Smooth muscle cell (in vitro differentiated cells): ENCODE data around the gene NBPF1. TPM values are rescaled to one million over a fixed set of nuclear protein-coding genes. Genes with fewer than 3 reads are reported as not detected.
A peak's percentile ranks its signal among the peaks of the same experiment; 100 is the strongest.
"Not testable (repeated sequence)": the region's sequence is repeated elsewhere in the genome, so short reads cannot be mapped to it uniquely, and the experiment has no call there.

Source experiments
- DNase-seq: peaks from one replicate; lab custom pipeline; 2025; ENCODE audit not compliant: unreplicated experiment; lab: John Stamatoyannopoulos, UW
- H2AFZ ChIP-seq: fragments of 200-600 bp; sonication (generic); 2 replicates; pipeline ENCODE4 v1.6.0; 2016; ENCODE audit warnings: antibody characterized with exemption, low read depth, mild to moderate bottlenecking
- H3F3A ChIP-seq: fragments of 200-600 bp; sonication (generic); 2 replicates; pipeline ENCODE4 v1.6.0; 2017; ENCODE audit warnings: antibody characterized with exemption, low read depth
- H3K27ac ChIP-seq: fragments of 200-600 bp; sonication (generic); 2 replicates; pipeline ENCODE4 v1.5.1; 2016; ENCODE audit warnings: low read depth, mild to moderate bottlenecking
- H3K27me3 ChIP-seq: fragments of 200-600 bp; sonication (generic); 2 replicates; pipeline ENCODE4 v1.6.1; 2016; ENCODE audit warnings: low read depth, mild to moderate bottlenecking
- H3K36me3 ChIP-seq: fragments of 200-600 bp; sonication (generic); 2 replicates; pipeline ENCODE4 v1.5.1; 2016; ENCODE audit warnings: low read depth
- H3K4me1 ChIP-seq: fragments of 200-600 bp; sonication (generic); 2 replicates; pipeline ENCODE4 v1.5.1; 2016; ENCODE audit warnings: low read depth
- H3K4me2 ChIP-seq: fragments of 200-600 bp; sonication (generic); 2 replicates; pipeline ENCODE4 v1.6.0; 2016; ENCODE audit warnings: mild to moderate bottlenecking
- H3K4me3 ChIP-seq: fragments of 200-600 bp; sonication (generic); 2 replicates; pipeline ENCODE4 v1.5.1; 2016; ENCODE audit warnings: mild to moderate bottlenecking
- H3K79me2 ChIP-seq: fragments of 200-600 bp; sonication (generic); 2 replicates; pipeline ENCODE4 v1.6.0; 2016; ENCODE audit warnings: low read depth, mild to moderate bottlenecking
- H3K9ac ChIP-seq: fragments of 200-600 bp; sonication (generic); 2 replicates; pipeline ENCODE4 v1.6.0; 2016; ENCODE audit warnings: low read depth
- H3K9me3 ChIP-seq: fragments of 200-600 bp; sonication (generic); replicated peaks from 2 replicates; pipeline ENCODE4 v1.5.1; 2016; ENCODE audit warnings: low read depth
- H4K20me1 ChIP-seq: fragments of 200-600 bp; sonication (generic); 2 replicates; pipeline ENCODE4 v1.6.0; 2016; ENCODE audit warnings: low read depth
- whole genome bisulfite sequencing: methylation state at CpG from one replicate; pipeline ENCODE4 v1.1.7; 2016; ENCODE audit warnings: low lambda C conversion rate; 5-methylcytosine and 5-hydroxymethylcytosine counted together
- polyA plus RNA-seq: library from polyadenylated mRNA; unstranded; fragments of >200 nt; fragmentation: Nextera tagmentation; extraction: Ambion mirVana; gene quantifications from 2 replicates; pipeline ENCODE4 v1.2.1, GENCODE V29; 2016
- total RNA-seq: library from RNA; depleted of rRNA; stranded (reverse); fragments of >200 nt; gene quantifications from 2 replicates; pipeline ENCODE4 v1.2.3, GENCODE V29; 2014
- TF ChIP-seq, protein P1 (sequence below): fragments of 200-600 bp; sonication (generic); IDR thresholded peaks from 2 replicates; pipeline ENCODE4 v1.5.1; 2017; ENCODE audit warnings: borderline replicate concordance, mild to moderate bottlenecking, antibody characterized with exemption; ENCODE audit not compliant: insufficient read depth, poor library complexity, severe bottlenecking

The NBPF1 gene
- total and polyA plus RNA-seq, 2 experiments from 2014 or later = 18.1 to 28.7 TPM

GRCh38 chr1:16525769-16526168 is 87.6 kb downstream of the NBPF1 start:
- H3K79me2 ChIP-seq, H3K27ac ChIP-seq: not testable (repeated sequence)

DNA sequence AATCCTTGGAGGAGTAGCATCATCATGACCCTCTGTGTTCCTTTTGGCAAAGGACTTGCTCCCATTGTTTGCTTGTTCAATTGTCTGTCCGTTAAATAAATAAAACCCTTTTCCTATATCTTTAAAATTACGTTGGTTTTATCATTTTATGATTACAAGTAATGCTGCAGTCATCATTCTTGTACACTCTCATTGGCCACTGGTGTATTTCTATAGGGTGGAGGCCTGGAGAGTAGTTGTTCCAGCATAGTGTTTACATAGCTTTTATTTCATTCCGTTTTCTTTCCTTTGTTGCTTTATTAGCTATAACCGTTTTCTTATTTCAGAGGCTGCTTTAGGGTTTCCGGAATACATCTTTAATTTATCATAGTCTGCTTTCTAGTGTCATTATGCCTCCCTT is 91.7 kb downstream of the NBPF1 start:
- not testable (repeated sequence) for H3K79me2 ChIP-seq, H3K9ac ChIP-seq, DNase-seq, H3F3A ChIP-seq, H3K36me3 ChIP-seq, H3K9me3 ChIP-seq, H3K4me3 ChIP-seq, H3K27ac ChIP-seq, H3K4me1 ChIP-seq, H4K20me1 ChIP-seq, H3K27me3 ChIP-seq
- H2AFZ ChIP-seq = peak overlapping the region; percentile 97
- WGBS = 79% methylated on average over 5 of the region's 5 CpGs
- H3K4me2 ChIP-seq = peak overlapping the region; percentile 87

More at GRCh38 chr1:16525769-16526168, 87.6 kb downstream of the NBPF1 start:
- not testable (repeated sequence) for H2AFZ ChIP-seq, DNase-seq, H3K4me2 ChIP-seq, H4K20me1 ChIP-seq, H3K9me3 ChIP-seq, H3K9ac ChIP-seq, H3K36me3 ChIP-seq, H3K4me3 ChIP-seq, H3K4me1 ChIP-seq, H3F3A ChIP-seq, H3K27me3 ChIP-seq

- Histone ChIP-seq H3F3A (peaks cover 5% of the 10 kb centered on the region), H3K4me3 (peak overlapping the region; percentile 44), H3K27ac (no peak overlapping the region), H4K20me1 (no peaks in the 10 kb centered on the region), H3K9me3 (no peaks in the 10 kb centered on the region), H3K36me3 (no peaks in the 10 kb centered on the region), H2AFZ (peak overlapping the region; percentile 97), H3K27me3 (peaks cover 3% of the 10 kb centered on the region), H3K4me2 (peak overlapping the region; percentile 87), H3K79me2 (no peaks in the 10 kb centered on the region), H3K4me1 (peaks cover 6% of the 10 kb centered on the region), H3K9ac (peak overlapping the region; percentile 50)
- WGBS = 8% methylated on average over 12 of the region's 12 CpGs
- TF ChIP-seq, protein P1, sequence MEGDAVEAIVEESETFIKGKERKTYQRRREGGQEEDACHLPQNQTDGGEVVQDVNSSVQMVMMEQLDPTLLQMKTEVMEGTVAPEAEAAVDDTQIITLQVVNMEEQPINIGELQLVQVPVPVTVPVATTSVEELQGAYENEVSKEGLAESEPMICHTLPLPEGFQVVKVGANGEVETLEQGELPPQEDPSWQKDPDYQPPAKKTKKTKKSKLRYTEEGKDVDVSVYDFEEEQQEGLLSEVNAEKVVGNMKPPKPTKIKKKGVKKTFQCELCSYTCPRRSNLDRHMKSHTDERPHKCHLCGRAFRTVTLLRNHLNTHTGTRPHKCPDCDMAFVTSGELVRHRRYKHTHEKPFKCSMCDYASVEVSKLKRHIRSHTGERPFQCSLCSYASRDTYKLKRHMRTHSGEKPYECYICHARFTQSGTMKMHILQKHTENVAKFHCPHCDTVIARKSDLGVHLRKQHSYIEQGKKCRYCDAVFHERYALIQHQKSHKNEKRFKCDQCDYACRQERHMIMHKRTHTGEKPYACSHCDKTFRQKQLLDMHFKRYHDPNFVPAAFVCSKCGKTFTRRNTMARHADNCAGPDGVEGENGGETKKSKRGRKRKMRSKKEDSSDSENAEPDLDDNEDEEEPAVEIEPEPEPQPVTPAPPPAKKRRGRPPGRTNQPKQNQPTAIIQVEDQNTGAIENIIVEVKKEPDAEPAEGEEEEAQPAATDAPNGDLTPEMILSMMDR = no peak
- no peak for DNase-seq
Observed at GRCh38 chr1:16521288-16521583, 92.1 kb downstream of the NBPF1 start.

DNA sequence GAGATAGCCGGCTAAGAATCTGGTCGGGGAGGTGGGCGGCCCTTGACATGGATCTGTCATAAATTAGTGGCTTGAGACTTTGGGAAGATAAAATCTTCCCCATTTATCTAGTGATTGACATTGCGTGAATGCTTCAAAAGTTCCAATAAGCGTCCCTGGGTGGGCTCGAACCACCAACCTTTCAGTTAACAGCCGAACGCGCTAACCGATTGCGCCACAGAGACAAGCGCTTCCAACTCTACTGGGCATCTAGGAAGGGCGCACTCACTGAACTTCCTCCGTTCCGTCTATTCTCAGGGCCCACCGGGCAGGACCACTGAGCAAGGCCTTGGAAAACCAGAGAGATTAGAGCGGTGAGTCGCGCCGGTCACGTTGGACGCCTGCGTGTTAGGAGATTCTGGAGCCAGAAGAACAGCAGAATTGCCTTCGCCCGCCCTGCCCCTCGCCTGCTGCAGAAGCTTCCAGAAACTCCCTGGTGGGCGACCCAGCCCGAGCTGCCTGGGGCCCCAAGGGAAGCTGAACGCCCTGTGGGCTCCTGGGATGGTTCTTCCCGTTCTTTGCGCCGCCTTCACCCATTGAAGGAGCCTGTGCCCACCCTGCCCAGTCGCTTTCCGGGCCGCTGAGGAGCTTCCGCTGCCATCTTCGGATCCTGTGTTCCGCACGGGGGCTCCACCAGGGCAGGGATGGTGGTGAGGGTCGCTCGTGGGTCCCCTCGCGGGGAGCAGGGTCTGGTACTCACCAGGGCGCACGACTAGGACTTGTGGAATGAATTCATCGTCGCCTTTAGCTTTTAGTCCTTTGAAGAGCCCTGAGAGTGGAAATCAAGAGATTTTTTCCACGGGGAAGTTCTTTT is 92.7 kb downstream of the NBPF1 start:
- 5% methylated on average over 48 of the region's 48 CpGs for WGBS
- not testable (repeated sequence) for H3K9me3 ChIP-seq, H3K4me1 ChIP-seq, H4K20me1 ChIP-seq, H3K36me3 ChIP-seq, H3F3A ChIP-seq, H3K27me3 ChIP-seq, H3K79me2 ChIP-seq, H3K27ac ChIP-seq
- Histone ChIP-seq H3K4me2 (peak overlapping the region; percentile 87), H3K4me3 (peak overlapping the region; percentile 44), H3K9ac (peak overlapping the region; percentile 50), H2AFZ (peak overlapping the region; percentile 97)
- peak; percentile 19 for DNase-seq

GRCh38 chr1:16519255-16519951 is 94.0 kb downstream of the NBPF1 start:
- not testable (repeated sequence) for H3K4me1 ChIP-seq, H3K9ac ChIP-seq, H3K36me3 ChIP-seq, H3F3A ChIP-seq, H2AFZ ChIP-seq, H3K79me2 ChIP-seq, H3K27me3 ChIP-seq, H4K20me1 ChIP-seq, H3K4me3 ChIP-seq, DNase-seq, H3K9me3 ChIP-seq
- 30% methylated on average over 6 of the region's 6 CpGs for WGBS
- Histone ChIP-seq H3K4me2 (peak overlapping the region; percentile 87), H3K27ac (peak overlapping the region; percentile 13)

GRCh38 chr1:16518913-16519254 is 94.5 kb downstream of the NBPF1 start:
- not testable (repeated sequence) for H3K36me3 ChIP-seq, H2AFZ ChIP-seq, H3K9me3 ChIP-seq, H3K79me2 ChIP-seq, H3K4me2 ChIP-seq, H3F3A ChIP-seq, DNase-seq, H3K4me1 ChIP-seq, H3K4me3 ChIP-seq, H3K9ac ChIP-seq, H4K20me1 ChIP-seq, H3K27me3 ChIP-seq
- H3K27ac ChIP-seq = peak overlapping the region; percentile 1
- WGBS = 54% methylated on average over 3 of the region's 3 CpGs

GRCh38 chr1:16516694-16517410 is 96.5 kb downstream of the NBPF1 start:
- H3K9me3 ChIP-seq, H3K4me1 ChIP-seq, H3F3A ChIP-seq, H3K9ac ChIP-seq, H3K4me2 ChIP-seq, H3K79me2 ChIP-seq, DNase-seq, H3K4me3 ChIP-seq, H3K27ac ChIP-seq, H4K20me1 ChIP-seq, H3K36me3 ChIP-seq, H2AFZ ChIP-seq, H3K27me3 ChIP-seq: not testable (repeated sequence)
- WGBS = 79% methylated on average over 5 of the region's 5 CpGs
